Neural progenitor cell (in vitro differentiated cells): ENCODE results near the gene RORB. TPM values are rescaled to one million over a fixed set of nuclear protein-coding genes. Genes with fewer than 3 reads are reported as not detected.

Experiments used
- DNase-seq: peaks from one replicate; pipeline ENCODE4 v3.0.0-alpha.2; 2016; ENCODE audit warnings: low spot score
- H2AFZ ChIP-seq: fragments of 200-600 bp; sonication (generic); replicated peaks from 2 replicates; pipeline ENCODE4 v1.6.1; 2016; ENCODE audit warnings: antibody characterized with exemption
- H3F3A ChIP-seq: fragments of 200-600 bp; sonication (generic); 2 replicates; pipeline ENCODE4 v1.6.1; 2016; ENCODE audit warnings: antibody characterized with exemption, low read depth
- H3K27ac ChIP-seq: fragments of 200-600 bp; sonication (generic); 2 replicates; pipeline ENCODE4 v1.5.1; 2016; ENCODE audit warnings: mild to moderate bottlenecking
- H3K27me3 ChIP-seq: fragments of 200-600 bp; sonication (generic); 2 replicates; pipeline ENCODE4 v1.6.1; 2016; ENCODE audit warnings: mild to moderate bottlenecking, moderate library complexity
- H3K36me3 ChIP-seq: fragments of 200-600 bp; sonication (generic); 2 replicates; pipeline ENCODE4 v1.5.1; 2016
- H3K4me1 ChIP-seq: fragments of 200-600 bp; sonication (generic); 2 replicates; pipeline ENCODE4 v1.6.1; 2016; ENCODE audit warnings: mixed run types
- H3K4me2 ChIP-seq: fragments of 200-600 bp; sonication (generic); 2 replicates; pipeline ENCODE4 v1.6.1; 2016
- H3K4me3 ChIP-seq: fragments of 200-600 bp; sonication (generic); 2 replicates; pipeline ENCODE4 v1.5.1; 2016
- H3K79me2 ChIP-seq: fragments of 200-600 bp; sonication (generic); 2 replicates; pipeline ENCODE4 v1.6.1; 2016; ENCODE audit warnings: low read depth
- H3K9ac ChIP-seq: fragments of 200-600 bp; sonication (generic); 2 replicates; pipeline ENCODE4 v1.6.1; 2016
- H3K9me3 ChIP-seq: fragments of 200-600 bp; sonication (generic); 2 replicates; pipeline ENCODE4 v1.5.1; 2016; ENCODE audit warnings: low read depth
- H4K20me1 ChIP-seq: fragments of 200-600 bp; sonication (generic); 2 replicates; pipeline ENCODE4 v1.6.1; 2016; ENCODE audit warnings: low read depth
- H3K27ac Mint-ChIP-seq: 3 replicates; pipeline ENCODE4 v1.8.0; 2021; ENCODE audit warnings: mixed read lengths
- H3K27me3 Mint-ChIP-seq: 2 replicates; pipeline ENCODE4 v1.8.0; 2022; ENCODE audit warnings: low read depth, mild to moderate bottlenecking, inconsistent platforms, moderate library complexity, mixed read lengths; ENCODE audit not compliant: insufficient read depth
- H3K36me3 Mint-ChIP-seq: 3 replicates; pipeline ENCODE4 v1.8.0; 2021; ENCODE audit warnings: mixed read lengths
- H3K4me1 Mint-ChIP-seq: 3 replicates; pipeline ENCODE4 v1.8.0; 2021; ENCODE audit warnings: mixed read lengths
- H3K4me3 Mint-ChIP-seq: 3 replicates; pipeline ENCODE4 v1.8.0; 2021; ENCODE audit warnings: mild to moderate bottlenecking, moderate library complexity, mixed read lengths
- H3K9me3 Mint-ChIP-seq: 3 replicates; pipeline ENCODE4 v1.8.0; 2020; ENCODE audit warnings: mixed read lengths
- EZH2 ChIP-seq: fragments of 200-600 bp; sonication (generic); IDR thresholded peaks from 2 replicates; pipeline ENCODE4 v1.6.1; 2017; ENCODE audit warnings: antibody characterized with exemption, mild to moderate bottlenecking, moderate library complexity
- EZH2phosphoT487 ChIP-seq: fragments of 200-600 bp; sonication (generic); IDR thresholded peaks from 2 replicates; pipeline ENCODE4 v1.6.1; 2017; ENCODE audit warnings: antibody characterized with exemption
- total RNA-seq: library from RNA; depleted of rRNA; stranded (reverse); fragments of >200 nt; gene quantifications from 2 replicates; pipeline ENCODE4 v1.2.3, GENCODE V29; 2015; ENCODE audit warnings: low replicate concordance
- TF ChIP-seq, protein P1 (sequence below): fragments of 200-600 bp; sonication (generic); IDR thresholded peaks from 2 replicates; pipeline ENCODE4 v1.5.1; 2017; ENCODE audit warnings: antibody characterized with exemption, mild to moderate bottlenecking

The RORB gene
- total RNA-seq, 1 donor from 2014 or later: 4.2 TPM

DNA sequence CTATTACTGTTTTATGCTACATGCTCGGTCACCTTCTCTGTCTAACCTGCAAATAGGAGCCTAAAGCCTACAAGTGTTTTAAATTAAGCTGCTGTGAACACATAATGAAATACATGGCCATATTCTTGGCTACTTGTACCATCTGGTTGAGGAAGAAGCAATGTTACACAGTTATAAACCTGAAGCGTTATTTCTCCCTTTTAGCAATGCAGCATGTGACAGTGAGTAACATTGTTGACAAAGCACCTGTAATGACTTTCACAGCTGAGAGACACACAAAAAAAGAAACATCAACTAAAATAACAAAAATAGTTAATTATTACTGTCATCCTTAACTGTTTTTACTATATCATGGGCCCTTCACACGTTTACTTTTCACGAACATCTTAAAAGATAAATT, 146.9 kb downstream of the RORB start:
- Mint-ChIP-seq H3K27me3 (no peaks in the 10 kb centered on the region), H3K4me1 (no peaks in the 10 kb centered on the region), H3K36me3 (no peaks in the 10 kb centered on the region), H3K27ac (no peak overlapping the region), H3K4me3 (no peak overlapping the region), H3K9me3 (no peaks in the 10 kb centered on the region)
- no peak for TF ChIP-seq EZH2
- TF ChIP-seq EZH2phosphoT487: no peak
- TF ChIP-seq, protein P1, sequence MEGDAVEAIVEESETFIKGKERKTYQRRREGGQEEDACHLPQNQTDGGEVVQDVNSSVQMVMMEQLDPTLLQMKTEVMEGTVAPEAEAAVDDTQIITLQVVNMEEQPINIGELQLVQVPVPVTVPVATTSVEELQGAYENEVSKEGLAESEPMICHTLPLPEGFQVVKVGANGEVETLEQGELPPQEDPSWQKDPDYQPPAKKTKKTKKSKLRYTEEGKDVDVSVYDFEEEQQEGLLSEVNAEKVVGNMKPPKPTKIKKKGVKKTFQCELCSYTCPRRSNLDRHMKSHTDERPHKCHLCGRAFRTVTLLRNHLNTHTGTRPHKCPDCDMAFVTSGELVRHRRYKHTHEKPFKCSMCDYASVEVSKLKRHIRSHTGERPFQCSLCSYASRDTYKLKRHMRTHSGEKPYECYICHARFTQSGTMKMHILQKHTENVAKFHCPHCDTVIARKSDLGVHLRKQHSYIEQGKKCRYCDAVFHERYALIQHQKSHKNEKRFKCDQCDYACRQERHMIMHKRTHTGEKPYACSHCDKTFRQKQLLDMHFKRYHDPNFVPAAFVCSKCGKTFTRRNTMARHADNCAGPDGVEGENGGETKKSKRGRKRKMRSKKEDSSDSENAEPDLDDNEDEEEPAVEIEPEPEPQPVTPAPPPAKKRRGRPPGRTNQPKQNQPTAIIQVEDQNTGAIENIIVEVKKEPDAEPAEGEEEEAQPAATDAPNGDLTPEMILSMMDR: no peak
- Histone ChIP-seq H3K27ac (no peak overlapping the region), H3F3A (no peaks in the 10 kb centered on the region), H3K4me1 (no peaks in the 10 kb centered on the region), H3K27me3 (no peaks in the 10 kb centered on the region), H2AFZ (no peak overlapping the region), H3K4me3 (no peak overlapping the region), H4K20me1 (no peaks in the 10 kb centered on the region), H3K9me3 (no peaks in the 10 kb centered on the region), H3K4me2 (no peak overlapping the region), H3K9ac (no peak overlapping the region), H3K79me2 (no peaks in the 10 kb centered on the region), H3K36me3 (no peaks in the 10 kb centered on the region)
- no peak for DNase-seq

- H3K4me1 Mint-ChIP-seq: no peaks in the 10 kb centered on the region
- no peaks in the 10 kb centered on the region for H3K36me3 Mint-ChIP-seq
- H3K4me3 ChIP-seq: no peak overlapping the region
- no peaks in the 10 kb centered on the region for H3K27me3 ChIP-seq
- no peaks in the 10 kb centered on the region for H3K27me3 Mint-ChIP-seq
- peak; percentile 69 for DNase-seq
- H3K36me3 ChIP-seq: no peaks in the 10 kb centered on the region
- no peak overlapping the region for H3K27ac ChIP-seq
- no peaks in the 10 kb centered on the region for H4K20me1 ChIP-seq
- H3K4me3 Mint-ChIP-seq: no peak overlapping the region
- H2AFZ ChIP-seq: no peak overlapping the region
- no peaks in the 10 kb centered on the region for H3K79me2 ChIP-seq
- H3K27ac Mint-ChIP-seq: no peak overlapping the region
- H3K9ac ChIP-seq: no peak overlapping the region
- no peaks in the 10 kb centered on the region for H3K4me1 ChIP-seq
- H3K9me3 Mint-ChIP-seq: no peaks in the 10 kb centered on the region
- H3F3A ChIP-seq: no peaks in the 10 kb centered on the region
- TF ChIP-seq EZH2 (no peak), EZH2phosphoT487 (no peak)
- TF ChIP-seq, protein P1: peak; percentile 80
- no peaks in the 10 kb centered on the region for H3K9me3 ChIP-seq
- no peak overlapping the region for H3K4me2 ChIP-seq
Observed at GRCh38 chr9:74645007-74645639, 148.0 kb downstream of the RORB start.

GRCh38 chr9:74653410-74654080, 156.4 kb downstream of the RORB start:
- Histone ChIP-seq H3K27ac (no peak overlapping the region), H3K9ac (no peak overlapping the region), H3K27me3 (no peaks in the 10 kb centered on the region), H3K79me2 (no peaks in the 10 kb centered on the region), H3K4me3 (no peak overlapping the region), H3K36me3 (no peaks in the 10 kb centered on the region), H3K4me2 (no peak overlapping the region), H4K20me1 (no peaks in the 10 kb centered on the region), H2AFZ (no peak overlapping the region), H3F3A (no peaks in the 10 kb centered on the region), H3K4me1 (no peaks in the 10 kb centered on the region), H3K9me3 (no peaks in the 10 kb centered on the region)
- no peaks in the 10 kb centered on the region for H3K36me3 Mint-ChIP-seq
- TF ChIP-seq, protein P1: no peak
- no peak for TF ChIP-seq EZH2phosphoT487
- TF ChIP-seq EZH2: no peak
- peaks cover 5% of the 10 kb centered on the region for H3K27me3 Mint-ChIP-seq
- H3K9me3 Mint-ChIP-seq: no peaks in the 10 kb centered on the region
- H3K4me3 Mint-ChIP-seq: no peak overlapping the region
- DNase-seq: no peak
- no peak overlapping the region for H3K27ac Mint-ChIP-seq
- H3K4me1 Mint-ChIP-seq: no peaks in the 10 kb centered on the region
